ENCODE data around the gene GLUD1.

- no peak for TF ChIP-seq CTCF (IDR thresholded peaks at IDR 0.05)
- TF ChIP-seq POLR2A (IDR thresholded peaks at IDR 0.05): no peak
Measured at GRCh38 chr10:87054373-87055295, 40.0 kb downstream of the GLUD1 start.

All from thyroid gland (tissue), 4 donors.